ENCODE results near the gene RPAP3.

Gene RPAP3

DNA sequence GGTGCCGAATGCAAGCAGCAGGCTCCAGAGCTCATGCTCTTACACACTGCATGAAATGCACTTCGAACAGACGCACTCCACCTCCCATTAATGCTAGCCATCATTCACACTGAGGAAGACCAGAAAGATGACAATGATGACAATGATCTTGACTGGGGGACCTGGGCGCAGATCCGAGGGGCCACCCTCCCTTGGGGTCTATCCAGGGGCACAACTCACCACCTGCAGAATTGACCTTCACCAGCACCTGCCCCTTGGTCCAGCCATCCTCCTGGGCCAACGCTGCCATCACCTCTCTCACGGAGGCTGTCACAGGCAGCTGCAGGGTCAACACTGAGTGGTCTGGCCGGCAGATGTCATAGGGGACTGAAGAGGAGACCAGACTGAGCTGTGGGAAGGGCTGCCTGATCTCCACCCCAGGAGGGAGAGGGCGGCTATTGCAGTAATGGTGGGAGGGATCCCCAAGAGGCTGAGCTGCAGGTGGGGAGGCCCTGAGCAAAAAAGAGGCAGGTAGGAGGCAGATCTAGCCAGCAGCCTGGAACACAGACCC, 37.6 kb upstream of the RPAP3 start:
- DNase-seq (ENCODE audit: low read depth), result no peak

DNA sequence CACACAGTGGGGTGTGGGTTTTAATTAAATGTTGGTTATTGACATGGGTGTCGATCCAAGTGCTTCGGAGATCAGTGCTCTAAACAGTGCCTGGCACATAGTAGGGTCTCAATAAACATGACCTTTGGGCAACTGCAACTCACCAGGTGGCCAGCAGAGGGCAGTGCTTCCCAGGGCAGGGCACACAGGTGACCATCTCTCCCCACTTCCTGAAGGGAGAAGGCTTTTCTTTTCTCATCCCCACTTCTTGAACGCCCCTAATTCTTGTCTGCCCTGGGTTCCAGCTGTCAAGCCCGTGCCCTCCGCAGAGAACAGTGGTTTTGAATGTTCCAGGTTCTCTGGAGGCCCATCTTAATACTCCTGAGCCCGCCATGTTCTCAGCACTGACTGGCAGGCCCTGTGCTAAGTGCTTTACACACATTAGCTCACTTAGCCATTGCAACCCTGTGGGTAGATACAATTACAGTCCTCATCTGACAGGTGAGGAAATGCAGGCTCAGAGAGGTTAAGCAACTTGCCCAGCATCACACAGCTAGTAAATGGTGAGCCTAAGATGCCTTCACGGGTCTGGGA, 36.5 kb upstream of the RPAP3 start:
- DNase-seq (ENCODE audit: low read depth), result peak; percentile 70

DNA sequence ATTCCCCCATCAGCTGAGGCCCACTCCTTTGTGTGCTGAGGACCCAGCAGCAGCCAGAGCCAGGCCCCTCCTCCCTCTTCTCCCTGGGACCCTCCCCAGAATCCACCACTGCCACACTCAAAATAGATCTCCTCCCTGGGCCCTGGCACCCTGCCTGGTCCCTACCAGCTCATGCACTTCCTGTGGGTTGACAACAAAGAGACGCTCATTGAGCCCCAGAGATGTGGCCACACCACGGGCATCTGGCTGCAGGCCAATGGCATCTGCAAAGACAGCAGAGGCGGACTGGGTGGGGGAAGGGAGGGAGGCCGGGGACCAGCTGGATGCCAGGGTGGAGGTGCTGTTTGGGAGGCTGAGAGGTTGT, 35.5 kb upstream of the RPAP3 start:
- DNase-seq (ENCODE audit: low read depth), result peak; percentile 29

DNA sequence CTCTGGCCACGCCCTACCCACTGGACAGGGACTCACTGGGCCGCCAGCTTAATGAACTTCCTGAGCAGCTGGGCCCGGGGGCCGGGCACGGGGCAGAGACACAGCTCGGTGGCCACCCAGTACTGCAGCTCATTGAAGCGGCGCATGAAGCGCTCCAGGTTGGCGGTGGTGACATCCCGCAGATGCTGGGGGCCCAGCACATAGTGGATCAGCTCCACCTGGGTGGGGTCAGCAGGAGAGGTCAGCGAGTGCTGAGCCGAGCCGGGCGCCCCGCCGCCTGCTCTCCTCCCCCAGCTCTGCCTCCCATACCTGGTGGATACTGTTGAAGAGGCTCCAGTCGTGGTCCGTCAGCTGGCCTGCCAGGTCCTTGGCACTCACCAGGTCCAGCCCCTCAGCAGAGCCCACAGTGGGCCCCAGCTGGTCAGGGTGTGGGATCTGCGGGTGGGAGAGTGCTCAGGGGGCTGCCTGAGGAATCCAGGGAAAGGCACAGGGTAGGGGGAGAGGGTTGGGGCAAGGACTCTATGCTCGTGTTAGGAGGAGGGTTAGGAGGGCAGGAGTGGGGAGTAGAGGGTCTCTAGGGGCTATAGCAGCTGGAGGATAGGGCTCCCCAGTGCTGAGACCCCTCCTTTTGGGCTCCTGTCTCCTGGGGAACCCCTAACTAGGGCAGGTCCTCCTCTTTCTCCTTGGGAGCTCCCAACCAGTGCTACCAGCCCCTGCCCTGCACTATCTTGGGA, 34.9 kb upstream of the RPAP3 start:
- DNase-seq (ENCODE audit: low read depth), result no peak

DNA sequence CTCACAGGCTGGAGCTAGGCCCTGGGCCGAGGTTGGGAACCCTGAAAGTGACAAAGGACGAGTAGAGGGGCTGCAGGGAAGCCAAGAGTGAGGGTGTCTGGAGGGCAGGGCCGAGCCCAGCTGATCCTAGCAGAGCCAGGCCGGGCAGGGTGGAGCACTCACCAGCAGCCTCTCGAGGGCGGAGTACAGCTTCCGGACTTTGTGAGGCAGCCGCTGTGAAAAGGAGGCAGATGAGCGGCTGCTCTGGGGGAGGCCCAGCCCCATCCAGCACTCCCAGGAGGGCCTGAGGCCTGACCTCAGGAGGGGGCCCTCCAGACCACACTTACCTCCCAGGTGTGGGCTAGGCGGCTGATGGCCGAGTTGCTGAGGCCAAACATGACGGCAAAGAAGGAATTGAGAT, 34.1 kb upstream of the RPAP3 start:
- no peak for DNase-seq (ENCODE audit: low read depth)

DNA sequence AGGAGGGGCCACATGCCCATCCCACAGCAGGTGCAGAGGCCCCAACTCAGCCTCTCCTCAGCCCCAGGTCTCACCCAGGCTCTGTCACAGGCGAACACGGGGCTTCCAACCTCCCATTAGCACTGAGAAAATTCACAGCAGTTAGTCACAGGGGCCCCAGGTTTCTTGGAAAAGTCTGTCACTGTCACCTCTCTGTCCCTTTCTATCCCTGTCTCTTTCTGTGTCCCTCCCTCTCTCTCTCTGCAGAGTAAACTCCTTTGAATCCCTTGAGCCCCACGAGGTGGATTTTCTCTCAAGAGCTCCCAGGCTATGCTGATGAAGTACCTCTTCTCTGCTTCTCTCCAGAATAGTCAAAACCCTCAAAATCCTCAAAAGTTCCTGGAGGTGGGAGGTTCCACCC, 33.5 kb upstream of the RPAP3 start:
- no peak for DNase-seq (ENCODE audit: low read depth)

DNA sequence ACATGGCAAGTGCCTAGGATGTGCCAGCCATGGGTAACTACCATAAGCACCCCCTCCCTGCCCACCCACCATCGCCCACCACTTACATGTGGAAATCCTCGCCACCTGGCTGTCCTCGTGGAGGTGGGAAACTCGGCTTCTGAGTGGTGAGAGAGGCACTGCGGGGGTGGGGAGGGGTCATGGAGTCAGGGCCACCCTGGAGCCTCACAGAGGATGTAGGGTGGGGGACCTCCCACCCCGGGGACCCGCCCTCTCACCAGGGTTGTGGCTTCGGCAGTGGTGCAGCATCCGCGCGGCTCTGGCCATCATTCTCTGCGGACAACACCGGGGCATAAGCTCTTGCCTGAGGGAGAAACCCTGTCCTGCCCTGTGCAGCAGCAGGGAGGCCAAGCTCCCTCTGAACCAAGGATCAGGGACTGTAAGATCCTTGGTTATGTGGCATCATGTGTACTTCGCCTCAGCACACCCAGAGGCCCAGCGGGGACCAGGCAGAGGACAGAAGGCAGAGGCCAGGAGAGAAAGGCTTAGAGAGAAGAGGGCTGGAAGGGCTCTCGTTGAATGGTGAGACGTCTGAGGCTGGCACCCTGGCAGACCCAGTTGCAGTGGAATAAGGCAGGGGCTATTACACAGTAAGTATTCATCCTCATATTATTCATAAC, 32.2 kb upstream of the RPAP3 start:
- no peak for DNase-seq (ENCODE audit: low read depth)

DNA sequence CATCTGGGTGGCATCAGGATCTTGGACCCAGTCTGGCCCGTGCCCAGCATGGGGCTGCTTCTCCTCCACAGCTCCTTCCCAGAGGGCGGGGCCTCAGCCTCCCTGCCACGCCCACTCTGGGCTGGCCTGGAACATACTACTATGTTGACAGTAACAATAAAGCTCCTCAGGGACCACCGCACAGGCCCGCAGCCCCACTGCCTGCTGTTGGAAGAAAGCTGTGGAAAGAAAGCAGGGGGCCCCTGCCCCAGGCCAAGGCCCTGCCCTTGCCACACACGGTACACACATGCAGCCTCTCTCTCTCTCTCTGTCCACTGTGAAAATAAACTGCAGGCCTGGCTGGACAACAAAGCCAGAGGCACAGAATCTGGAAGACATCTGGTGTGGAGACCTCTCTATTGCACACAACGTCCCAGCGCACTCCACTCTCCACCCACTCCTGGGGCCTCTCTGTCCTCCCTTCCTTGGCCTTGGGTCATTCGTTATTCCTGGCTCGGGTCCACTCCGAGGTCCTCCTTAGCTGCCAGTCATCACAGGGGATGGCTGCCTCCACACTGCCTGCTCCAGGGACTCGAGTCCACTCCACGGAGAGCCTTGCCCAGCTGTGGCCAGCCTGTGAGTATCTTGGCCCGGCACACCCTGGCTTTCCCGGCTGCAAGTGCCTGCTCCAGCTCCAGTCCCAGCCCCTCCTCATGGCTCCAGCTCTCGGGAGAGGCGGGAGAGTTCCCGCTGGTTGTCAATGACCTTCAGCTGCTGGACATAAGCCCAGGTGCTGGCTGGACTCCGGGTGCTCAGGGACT, 31.2 kb upstream of the RPAP3 start:
- DNase-seq (ENCODE audit: low read depth), result no peak

DNA sequence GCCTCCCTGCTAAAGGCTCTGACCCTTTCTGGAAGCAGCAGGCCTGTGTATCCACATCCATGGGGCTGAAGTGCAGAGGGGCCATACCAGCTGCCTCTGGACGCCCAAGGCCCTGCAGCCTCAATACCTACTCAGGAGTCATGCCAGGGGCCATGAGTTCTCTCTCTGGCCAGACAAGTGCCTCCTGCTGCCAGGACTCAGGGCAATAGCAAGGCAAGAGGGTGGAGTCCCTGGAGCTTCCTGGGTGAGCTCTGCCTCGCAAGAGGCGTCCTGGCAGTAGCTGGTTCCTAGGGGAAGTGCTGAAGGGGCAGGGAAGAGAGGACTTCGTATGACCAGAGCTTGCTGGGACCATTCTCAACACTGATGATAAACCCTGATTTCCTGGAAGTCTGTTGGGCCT, 30.4 kb upstream of the RPAP3 start:
- DNase-seq (ENCODE audit: low read depth), result no peak

DNA sequence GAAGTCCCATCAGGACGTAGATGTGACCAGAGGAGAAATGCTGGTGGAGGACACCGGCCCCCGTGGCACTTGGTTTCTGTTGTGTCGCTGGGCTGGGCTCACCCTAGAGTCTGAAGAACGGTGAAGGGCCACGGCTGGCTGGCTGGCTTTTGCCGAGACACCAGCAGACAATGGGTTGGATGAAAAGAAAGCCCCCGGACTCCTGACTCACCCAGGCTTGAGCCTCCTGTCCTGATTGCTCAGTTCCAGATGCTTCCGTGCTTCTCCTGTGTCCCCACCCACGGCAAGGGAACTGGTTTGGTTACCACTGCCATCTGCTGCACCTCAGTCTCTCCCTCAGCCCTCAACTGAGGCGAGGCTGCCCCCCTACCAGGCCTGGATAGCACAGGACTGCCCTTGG, 29.8 kb upstream of the RPAP3 start:
- DNase-seq (ENCODE audit: low read depth), result no peak

DNA sequence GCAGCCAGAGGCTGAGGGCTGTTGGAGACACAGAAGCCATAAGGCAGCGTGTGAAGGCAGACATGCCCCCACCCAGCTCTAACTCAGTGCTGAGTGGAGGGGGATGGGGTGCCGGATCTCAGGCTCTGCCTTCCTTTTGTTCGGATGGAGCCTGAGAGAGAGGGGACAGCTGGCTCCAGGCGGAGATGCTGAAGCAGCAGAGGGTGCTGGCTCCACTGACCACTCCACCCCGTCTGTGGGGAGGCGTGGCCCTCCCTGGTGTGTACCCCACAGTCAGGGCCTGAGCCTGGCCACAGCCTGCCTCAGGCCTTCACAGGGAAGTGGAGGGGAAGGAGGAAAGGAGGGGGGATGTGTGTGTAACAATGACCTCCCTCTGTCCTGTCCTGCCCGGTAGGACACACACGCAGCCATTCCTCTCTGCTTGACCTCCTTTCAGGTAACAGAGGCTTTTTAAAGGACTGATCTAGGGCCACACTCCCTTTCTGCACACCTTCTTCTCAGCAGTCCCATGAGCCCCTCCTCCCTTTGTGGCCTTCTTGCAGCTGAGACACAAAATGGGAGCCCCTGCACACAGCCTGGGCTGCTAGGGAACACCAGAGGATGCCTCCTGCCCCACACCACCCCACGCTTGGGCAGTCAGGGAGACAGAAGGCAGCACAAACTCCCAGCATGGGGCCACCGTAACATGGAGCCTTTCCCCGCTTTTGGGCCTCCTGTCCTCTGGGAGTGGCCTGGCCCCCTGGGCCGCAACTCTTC, 29.1 kb upstream of the RPAP3 start:
- DNase-seq (ENCODE audit: low read depth), result no peak

DNA sequence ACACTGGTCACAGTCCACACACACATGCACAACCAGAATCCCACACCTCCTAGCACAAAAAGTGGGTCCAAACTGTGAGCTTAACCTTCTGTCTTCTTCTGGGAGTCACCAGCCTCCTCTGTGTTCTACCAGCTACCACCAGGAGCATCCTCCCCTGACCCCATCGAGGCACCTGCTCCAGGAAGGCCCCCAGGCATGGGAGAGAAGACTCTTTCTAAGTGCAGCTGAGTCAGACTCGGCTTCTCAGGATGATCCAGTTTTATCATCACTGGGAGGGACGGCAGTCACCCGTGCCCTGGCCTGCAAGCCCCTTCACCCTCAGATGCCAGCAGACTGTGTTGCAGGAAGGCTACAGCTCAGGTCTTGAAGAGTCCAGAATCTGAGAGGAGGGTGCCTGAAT, 27.3 kb upstream of the RPAP3 start:
- DNase-seq (ENCODE audit: low read depth), result no peak

DNA sequence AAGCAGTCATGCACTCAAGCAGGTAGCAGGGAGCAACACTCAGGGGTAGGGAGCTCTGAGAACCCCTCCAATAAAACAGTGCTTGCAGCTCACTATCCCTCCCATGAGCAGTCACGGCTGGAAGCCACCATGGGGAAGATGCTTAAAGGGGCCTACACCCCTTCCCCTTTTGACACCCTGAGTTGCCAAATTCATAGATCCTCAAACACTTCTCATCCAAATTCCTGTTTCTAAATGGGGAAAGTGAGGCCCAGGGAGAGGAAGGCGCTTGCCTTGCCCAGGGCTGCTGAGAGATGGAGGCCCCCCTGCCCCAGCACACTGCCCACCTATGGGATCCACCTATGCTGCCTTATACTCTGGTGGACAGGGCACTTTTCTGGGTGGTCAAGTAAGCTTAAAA, 26.7 kb upstream of the RPAP3 start:
- no peak for DNase-seq (ENCODE audit: low read depth)

DNA sequence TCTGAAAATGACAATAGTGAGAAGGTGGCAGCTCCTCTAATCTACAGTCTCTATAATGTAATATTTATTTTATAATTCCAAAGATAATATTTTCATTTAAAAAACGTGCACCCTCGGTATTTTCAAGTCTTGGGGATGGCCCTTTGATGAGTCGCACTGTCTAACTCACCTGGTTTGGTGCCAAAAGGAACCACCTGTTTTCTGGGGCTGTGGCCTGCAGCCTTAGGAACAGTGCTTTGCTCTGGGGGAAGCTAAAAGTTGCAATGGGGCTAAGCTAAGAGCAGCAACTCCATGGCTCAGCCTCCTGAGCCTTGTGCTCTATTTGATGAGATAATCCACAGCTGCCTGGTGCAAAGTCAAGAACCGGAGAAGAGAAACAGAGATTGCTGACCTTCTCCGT, 25.9 kb upstream of the RPAP3 start:
- no peak for DNase-seq (ENCODE audit: low read depth)

DNA sequence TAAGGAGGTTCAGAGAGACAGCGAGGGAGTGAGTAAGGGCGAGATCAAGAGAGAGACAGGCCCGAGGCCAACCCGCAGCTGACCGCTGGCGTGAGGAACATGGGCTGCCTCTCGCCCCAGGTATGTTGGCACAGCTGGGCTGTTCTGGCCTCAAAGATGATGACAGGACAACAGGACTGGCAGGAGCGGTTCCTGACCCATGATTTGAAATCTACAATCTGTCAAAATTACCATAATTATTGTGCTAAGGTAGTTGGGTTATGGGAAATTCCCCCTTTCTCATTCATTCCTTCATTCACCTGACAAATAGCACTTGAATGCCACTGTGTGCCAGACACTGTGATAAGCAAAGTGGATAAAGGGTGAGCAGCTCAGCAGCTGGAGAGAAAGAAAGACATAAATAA, 24.5 kb upstream of the RPAP3 start:
- DNase-seq (ENCODE audit: low read depth), result no peak

DNA sequence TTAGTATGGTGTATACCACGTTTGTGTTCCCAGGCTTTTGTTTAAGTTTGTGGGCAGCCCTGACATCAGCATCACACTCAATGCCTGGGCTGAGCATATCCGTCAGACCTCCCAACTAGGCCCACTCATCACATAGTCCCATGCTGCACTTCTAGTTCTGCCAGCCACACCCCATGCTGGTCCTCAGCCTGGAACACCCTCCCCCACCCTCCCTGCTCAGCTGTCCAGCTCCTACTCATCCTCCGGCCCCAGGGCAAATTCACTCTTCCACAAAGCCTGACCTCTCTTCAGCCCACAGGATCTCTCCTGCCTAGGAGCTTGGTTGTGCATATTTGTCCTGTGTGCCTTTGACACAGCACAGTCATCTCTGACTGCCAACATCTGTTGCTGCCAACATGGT, 23.4 kb upstream of the RPAP3 start:
- no peak for DNase-seq (ENCODE audit: low read depth)

DNA sequence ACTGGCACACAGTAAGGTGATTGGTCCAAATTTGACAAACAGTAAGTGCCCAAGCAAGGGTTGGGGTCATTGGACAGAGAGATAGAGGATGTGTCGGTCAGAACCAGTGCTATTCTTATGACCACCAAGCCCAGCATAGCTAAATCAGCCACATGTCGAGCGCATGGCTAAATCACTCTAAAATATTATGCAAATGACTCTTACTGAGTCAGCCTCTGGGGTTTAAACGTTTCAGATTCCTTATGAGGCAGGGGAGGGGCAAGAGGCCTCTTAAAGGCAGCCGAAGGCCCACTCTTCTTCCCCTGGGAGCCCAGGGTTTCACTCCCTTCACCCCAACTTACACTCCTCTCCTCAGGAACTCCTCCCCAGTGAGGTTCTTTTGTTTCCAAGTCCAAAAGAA, 20.1 kb upstream of the RPAP3 start:
- no peak for DNase-seq (ENCODE audit: low read depth)

DNA sequence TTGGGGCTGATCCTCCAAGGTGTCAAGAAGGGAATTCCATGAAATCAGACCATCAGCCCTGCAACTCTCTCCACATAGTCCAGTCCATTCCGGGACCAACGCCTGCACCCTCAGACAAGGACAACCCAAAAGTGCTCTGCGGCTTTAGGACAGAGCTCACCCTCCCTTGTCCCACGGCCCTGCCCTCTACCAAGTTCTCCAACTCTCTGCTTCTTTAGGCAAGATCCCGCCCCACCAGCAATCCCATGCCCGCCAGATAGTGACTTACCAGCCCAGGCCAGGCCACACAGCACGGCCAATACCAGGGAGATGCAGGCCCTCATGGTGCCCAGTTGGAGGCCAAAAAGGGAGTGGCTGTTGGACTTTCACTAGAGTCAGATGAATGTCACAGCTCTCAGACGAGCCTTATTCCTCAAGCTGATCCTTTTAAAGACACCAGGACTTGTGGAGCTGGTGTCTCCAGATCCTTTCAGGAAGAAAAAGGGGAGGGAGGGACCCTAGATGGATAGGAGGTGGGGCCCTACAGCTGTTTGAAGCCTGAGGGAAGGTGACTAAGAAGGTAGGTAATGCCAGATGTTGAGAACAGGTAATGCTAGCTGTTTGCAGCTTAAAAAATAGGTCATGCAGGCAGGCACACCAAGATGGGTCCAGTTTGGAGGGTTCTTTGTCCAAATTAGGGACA, 19.4 kb upstream of the RPAP3 start, which contains the start of gene ENDOU:
TSS of gene ENDOU (minus strand) at position 400 of the 682 bp plus-strand sequence. CDS start at position 323, 77 bp downstream.
- DNase-seq (ENCODE audit: low read depth), result no peak

DNA sequence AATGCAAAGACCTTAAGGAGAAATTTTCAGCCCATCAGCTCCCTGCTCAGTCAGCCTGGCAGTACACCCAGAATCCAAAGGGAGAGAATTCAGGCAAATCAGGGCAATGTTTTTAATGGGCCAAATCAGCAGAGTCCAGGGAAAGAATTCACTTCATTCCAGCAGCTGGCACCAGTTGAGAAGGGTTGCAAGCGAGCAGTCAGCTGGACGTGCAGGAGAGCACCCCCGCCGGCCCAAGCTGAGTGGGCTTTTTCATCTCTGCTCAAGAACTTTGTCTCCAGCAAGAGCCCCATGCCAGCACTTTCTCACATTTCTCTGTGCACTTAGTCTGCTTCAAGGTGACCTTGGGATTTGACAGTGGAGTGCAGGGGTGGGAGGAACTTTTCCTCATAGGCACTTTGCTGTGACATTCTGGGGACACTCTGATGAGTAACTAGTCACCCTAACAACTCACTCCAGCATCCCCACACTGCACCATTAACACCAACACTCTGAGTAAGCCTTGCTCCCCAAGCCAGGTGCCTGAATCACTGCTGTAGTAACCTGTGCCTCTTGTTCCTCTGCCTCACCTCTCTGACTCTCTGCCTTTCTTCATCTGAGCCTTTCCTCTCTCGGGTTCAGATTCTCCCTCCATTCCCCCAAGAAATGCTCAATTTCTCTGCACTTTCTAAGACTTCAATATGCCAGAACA, 17.3 kb upstream of the RPAP3 start:
- no peak for DNase-seq (ENCODE audit: low read depth)

DNA sequence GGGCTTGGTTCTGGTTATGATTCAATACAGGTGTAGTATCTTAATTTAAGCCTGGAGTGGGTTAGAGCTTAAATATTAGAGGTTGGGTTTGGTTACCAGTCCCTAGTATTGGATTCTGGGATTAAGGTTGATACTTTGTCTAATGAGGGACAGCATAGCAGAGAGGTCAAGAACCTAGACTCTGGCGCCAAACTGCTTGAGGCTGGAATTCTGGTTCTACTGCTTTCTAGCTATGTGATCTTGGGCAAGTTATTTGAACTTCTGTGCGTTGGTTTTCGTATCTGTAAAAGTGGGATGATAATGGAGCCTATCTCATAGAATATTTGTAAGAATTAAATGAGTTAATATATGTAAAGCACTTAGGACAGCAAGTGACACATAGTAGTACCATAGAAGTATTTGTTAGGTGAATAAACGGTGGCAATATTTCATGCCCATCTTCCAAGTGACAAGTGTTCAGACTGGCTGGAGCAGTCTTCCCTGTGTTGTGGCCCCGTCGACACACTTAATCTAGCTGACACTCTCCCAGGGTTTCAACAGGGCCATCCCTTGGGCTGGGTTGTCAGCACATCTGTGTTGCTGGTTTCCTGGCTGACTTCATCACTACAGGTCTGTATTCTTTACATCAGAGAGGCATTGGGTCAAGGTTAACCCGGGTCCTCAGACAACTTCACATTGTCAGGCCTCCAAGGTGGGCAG, 16.5 kb upstream of the RPAP3 start:
- no peak for DNase-seq (ENCODE audit: low read depth)

Measured in activated T-cell treated with anti-CD3 and anti-CD28 coated beads for 48 hours (primary cell).